Tibial nerve (tissue), 4 donors: ENCODE measurements around the gene AAMDC.
"Not testable (repeated sequence)": the region's sequence is repeated elsewhere in the genome, so short reads cannot be mapped to it uniquely, and the experiment has no call there.

Source experiments
- EP300 ChIP-seq, 2 donors: sonication (generic); formaldehyde crosslinking; IDR thresholded peaks; one replicate each; pipeline ENCODE4 v1.6.1; 2017; ENCODE audit warnings: antibody characterized with exemption in 2 of 2, mild to moderate bottlenecking in 1 of 2
- POLR2A ChIP-seq, 2 donors: fragments of 450-650 bp; IDR thresholded peaks; one replicate each; pipeline ENCODE4 v1.6.1; 2017; ENCODE audit warnings: antibody characterized with exemption in 2 of 2, mild to moderate bottlenecking in 2 of 2, moderate library complexity in 2 of 2
- TF ChIP-seq, protein P1 (sequence below), 5 experiments: fragments of 200-600 bp in 3 of 5; fragments of 450-650 bp in 2 of 5; sonication (generic) in 3 of 5; IDR thresholded peaks; one replicate each; pipeline ENCODE4 v1.5.1; 2016 to 2019; ENCODE audit warnings: antibody characterized with exemption in 5 of 5, mild to moderate bottlenecking in 3 of 5, moderate library complexity in 2 of 5

DNA sequence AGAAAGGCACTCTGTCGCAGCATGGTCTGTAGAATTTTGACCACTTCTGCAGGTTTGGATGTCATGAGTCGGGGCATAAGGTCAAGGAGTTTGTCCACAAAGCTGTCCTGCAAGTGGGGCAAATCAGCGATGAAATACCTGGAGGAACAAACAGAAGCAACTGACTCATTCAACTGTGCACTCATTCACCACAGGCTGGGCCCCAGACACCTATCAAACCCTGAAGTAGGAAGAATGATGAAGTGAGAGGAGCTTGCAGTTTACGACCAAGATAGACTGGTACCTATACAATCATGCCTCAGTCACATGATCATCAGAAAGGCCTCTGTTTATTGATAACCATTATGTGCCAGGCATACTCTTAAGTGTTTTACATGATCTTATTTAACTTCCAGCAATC, 70.8 kb downstream of the AAMDC start:
- TF ChIP-seq POLR2A, EP300 (IDR thresholded peaks at IDR 0.05): not testable (repeated sequence)
- TF ChIP-seq, protein P1, sequence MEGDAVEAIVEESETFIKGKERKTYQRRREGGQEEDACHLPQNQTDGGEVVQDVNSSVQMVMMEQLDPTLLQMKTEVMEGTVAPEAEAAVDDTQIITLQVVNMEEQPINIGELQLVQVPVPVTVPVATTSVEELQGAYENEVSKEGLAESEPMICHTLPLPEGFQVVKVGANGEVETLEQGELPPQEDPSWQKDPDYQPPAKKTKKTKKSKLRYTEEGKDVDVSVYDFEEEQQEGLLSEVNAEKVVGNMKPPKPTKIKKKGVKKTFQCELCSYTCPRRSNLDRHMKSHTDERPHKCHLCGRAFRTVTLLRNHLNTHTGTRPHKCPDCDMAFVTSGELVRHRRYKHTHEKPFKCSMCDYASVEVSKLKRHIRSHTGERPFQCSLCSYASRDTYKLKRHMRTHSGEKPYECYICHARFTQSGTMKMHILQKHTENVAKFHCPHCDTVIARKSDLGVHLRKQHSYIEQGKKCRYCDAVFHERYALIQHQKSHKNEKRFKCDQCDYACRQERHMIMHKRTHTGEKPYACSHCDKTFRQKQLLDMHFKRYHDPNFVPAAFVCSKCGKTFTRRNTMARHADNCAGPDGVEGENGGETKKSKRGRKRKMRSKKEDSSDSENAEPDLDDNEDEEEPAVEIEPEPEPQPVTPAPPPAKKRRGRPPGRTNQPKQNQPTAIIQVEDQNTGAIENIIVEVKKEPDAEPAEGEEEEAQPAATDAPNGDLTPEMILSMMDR (IDR thresholded peaks at IDR 0.05): not testable (repeated sequence)
